Psoas muscle (tissue), 8 donors: Measurements from ENCODE around the gene DPT. TPM values are rescaled to one million over a fixed set of nuclear protein-coding genes. Genes with fewer than 3 reads are reported as not detected.

Experiments
- ATAC-seq, 4 donors: fragments of 200-7000 bp; cut with Tn5 transposase; one replicate each; pipeline ENCODE4 v1.9.1; 2020; ENCODE audit warnings: moderate library complexity in 3 of 4, mild to moderate bottlenecking in 2 of 4
- DNase-seq, 2 donors: peaks; one replicate each; pipeline ENCODE4 v3.0.0-alpha.2; 2020
- H3K27ac ChIP-seq: fragments of 200-600 bp; one replicate; pipeline ENCODE4 v1.8.0; 2022
- H3K27me3 ChIP-seq, 3 donors: fragments of 200-600 bp in 1 of 3; one replicate each; pipeline versions ENCODE4 v1.6.1 to v1.8.0; 2013 to 2022; ENCODE audit warnings: low read length in 2 of 3, mild to moderate bottlenecking in 2 of 3, moderate library complexity in 1 of 3; ENCODE audit not compliant: insufficient read depth in 3 of 3
- H3K36me3 ChIP-seq, 2 donors: fragments of 200-600 bp in 1 of 2; one replicate each; pipeline versions ENCODE4 v1.6.1 to v1.8.0; 2013 to 2022; ENCODE audit warnings: low read depth in 1 of 2, mild to moderate bottlenecking in 1 of 2, moderate library complexity in 1 of 2; ENCODE audit not compliant: insufficient read depth in 1 of 2
- H3K4me1 ChIP-seq: fragments of 200-600 bp; one replicate; pipeline ENCODE4 v1.8.0; 2022
- H3K4me3 ChIP-seq: fragments of 200-600 bp; one replicate; pipeline ENCODE4 v1.8.0; 2022; ENCODE audit warnings: mild to moderate bottlenecking
- H3K9me3 ChIP-seq: fragments of 200-600 bp; one replicate; pipeline ENCODE4 v1.8.0; 2022
- WGBS, 3 donors: extraction: QIAGEN DNeasy Blood & Tissue Kit; methylation state at CpG; one replicate each; pipeline versions ENCODE4 v1.1.6 to v1.1.7; 2013; 5-methylcytosine and 5-hydroxymethylcytosine counted together
- intact Hi-C, 2 donors: fragments of 100-400 bp; cut with DNase I; formaldehyde crosslinking; loops; one replicate each; pipeline versions ENCODE4 v1.11.0 to v1.14.2; 2022
- polyA plus RNA-seq, 3 donors: library from polyadenylated mRNA; stranded (reverse); fragments of 200-250 nt; gene quantifications; one replicate each; pipeline ENCODE4 v1.2.3, GENCODE V29; 2013
- total RNA-seq, 4 donors: library from RNA; stranded (reverse); fragmentation: NEBNext Ultra II Directional in 2 of 4; extraction: Animal tissue kit (Norgen Biotek cat#: 25700) in 2 of 4; gene quantifications; one replicate each; pipeline versions ENCODE4 v1.2.1 to v1.2.4, GENCODE V29; 2021 to 2023
- TF ChIP-seq, protein P1 (sequence below): fragments of 200-600 bp; IDR thresholded peaks from one replicate; pipeline ENCODE4 v1.8.0; 2022; ENCODE audit warnings: antibody characterized with exemption
- donor health status: healthy with polysubstance abuse.
- donor health status: DM: no; HTN: no; CAD: no; lungs with moderate emphysema.
- donor health status: Bipolar disorder and iron deficiency.
- donor health status: healthy.
- donor health status: DM: yes; HTN: yes; CAD: no.
- donor health status: DM: no; HTN: no; CAD: no.
- donor health status: DM: no; HTN: no; CAD: no.
- donor health status: DM: yes; HTN: yes; CAD: no.

DPT gene
- total and polyA plus RNA-seq, 7 donors, result 8.5 to 39.4 (median 9.3) TPM

DNA sequence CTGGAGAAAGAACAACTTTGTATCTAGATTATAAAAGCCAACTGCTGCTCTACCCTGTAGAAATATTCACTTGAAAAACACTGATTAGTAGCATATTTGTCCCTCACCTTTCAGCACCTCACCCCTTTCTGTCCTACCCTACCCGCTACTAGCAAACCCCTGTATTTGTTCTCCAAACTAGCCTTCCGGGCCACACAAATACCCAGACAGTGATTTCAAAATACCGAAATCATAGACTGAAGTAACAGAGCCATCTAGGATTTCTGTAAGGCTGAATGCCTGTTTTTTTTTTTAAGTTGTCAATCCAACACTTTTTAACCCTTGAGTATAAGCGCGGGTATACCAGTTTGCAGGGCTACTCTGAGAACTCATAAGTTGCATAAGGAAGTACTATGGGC lies 398 bp upstream of the DPT start:
- 56 to 81% (median 64%) methylated on average over 5 of the region's 5 CpGs for WGBS, 3 donors
- H3K9me3 ChIP-seq, result no peaks in the 10 kb centered on the region
- DNase-seq, result no peak
- peak overlapping the region; percentile 33 for H3K27ac ChIP-seq
- intact Hi-C loops, result loop anchor here in 1 of 2 donors (5.0 kb wide), 1 partner anchor 163 kb away; no protein-coding TSS in a partner anchor
- TF ChIP-seq, protein P1, sequence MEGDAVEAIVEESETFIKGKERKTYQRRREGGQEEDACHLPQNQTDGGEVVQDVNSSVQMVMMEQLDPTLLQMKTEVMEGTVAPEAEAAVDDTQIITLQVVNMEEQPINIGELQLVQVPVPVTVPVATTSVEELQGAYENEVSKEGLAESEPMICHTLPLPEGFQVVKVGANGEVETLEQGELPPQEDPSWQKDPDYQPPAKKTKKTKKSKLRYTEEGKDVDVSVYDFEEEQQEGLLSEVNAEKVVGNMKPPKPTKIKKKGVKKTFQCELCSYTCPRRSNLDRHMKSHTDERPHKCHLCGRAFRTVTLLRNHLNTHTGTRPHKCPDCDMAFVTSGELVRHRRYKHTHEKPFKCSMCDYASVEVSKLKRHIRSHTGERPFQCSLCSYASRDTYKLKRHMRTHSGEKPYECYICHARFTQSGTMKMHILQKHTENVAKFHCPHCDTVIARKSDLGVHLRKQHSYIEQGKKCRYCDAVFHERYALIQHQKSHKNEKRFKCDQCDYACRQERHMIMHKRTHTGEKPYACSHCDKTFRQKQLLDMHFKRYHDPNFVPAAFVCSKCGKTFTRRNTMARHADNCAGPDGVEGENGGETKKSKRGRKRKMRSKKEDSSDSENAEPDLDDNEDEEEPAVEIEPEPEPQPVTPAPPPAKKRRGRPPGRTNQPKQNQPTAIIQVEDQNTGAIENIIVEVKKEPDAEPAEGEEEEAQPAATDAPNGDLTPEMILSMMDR, result no peak
- ATAC-seq, result peak; percentile 18 to 55 (median 36)
- H3K27me3 ChIP-seq, result no peaks in the 10 kb centered on the region
- no peaks in the 10 kb centered on the region for H3K36me3 ChIP-seq
- peak overlapping the region; percentile 40 for H3K4me3 ChIP-seq
- peaks cover 12% of the 10 kb centered on the region for H3K4me1 ChIP-seq

DNA sequence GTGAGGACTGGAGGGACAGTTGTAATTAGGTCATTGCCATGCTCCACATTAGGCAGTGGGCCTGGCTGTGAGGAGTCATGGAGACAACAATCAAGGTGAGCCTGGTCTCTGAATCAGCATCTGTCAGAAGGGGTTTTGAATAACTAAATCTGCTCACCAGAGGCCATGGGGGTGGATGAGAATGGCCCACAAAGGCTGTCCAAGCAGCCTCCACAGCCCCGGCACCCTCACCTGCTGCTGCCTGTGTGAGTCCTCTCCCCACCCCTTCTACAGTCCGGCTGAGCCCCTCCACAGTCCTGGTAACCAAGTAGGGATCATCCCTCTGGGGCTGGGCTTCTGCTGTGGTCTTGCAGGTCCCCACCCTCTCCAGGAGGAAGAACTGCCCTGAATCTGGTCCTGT lies 2.3 kb downstream of the DPT start:
- Histone ChIP-seq H3K36me3 (no peaks in the 10 kb centered on the region), H3K27ac (no peak overlapping the region), H3K27me3 (no peaks in the 10 kb centered on the region), H3K4me3 (peak overlapping the region; percentile 17), H3K9me3 (no peaks in the 10 kb centered on the region), H3K4me1 (peaks cover 19% of the 10 kb centered on the region)
- DNase-seq (no peak), ATAC-seq (peak in 1 of 4 donors; percentile 11)
- WGBS, 3 donors, result 87 to 97% (median 88%) methylated on average over 2 of the region's 2 CpGs
- intact Hi-C loops, result loop anchor here in 1 of 2 donors (5.0 kb wide), 1 partner anchor 166 kb away; no protein-coding TSS in a partner anchor
- TF ChIP-seq, protein P1, result no peak

DNA sequence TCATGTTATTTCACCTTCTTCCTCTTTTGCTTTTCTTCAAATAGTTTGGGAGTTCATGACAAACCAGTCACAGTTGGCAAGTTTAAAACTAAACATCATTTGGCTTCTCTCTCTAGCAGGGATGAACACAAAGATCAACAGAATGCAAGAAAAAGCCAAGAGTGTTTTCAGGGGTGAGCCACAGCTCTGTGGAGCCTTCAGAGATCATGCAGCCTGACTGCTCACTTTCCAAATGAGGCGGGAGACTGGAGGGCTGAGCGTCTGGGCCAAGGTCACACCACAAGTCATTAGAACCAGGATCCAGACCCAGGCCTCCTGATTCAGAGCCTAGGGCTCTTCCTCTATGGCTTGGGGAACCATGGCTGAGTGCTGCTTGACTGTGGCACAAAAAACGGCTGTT lies 2.7 kb downstream of the DPT start:
- ATAC-seq (no peak), DNase-seq (no peak)
- Histone ChIP-seq H3K27ac (no peak overlapping the region), H3K9me3 (no peaks in the 10 kb centered on the region), H3K36me3 (no peaks in the 10 kb centered on the region), H3K27me3 (no peaks in the 10 kb centered on the region), H3K4me3 (peak overlapping the region; percentile 17), H3K4me1 (peaks cover 19% of the 10 kb centered on the region)
- 69 to 83% (median 82%) methylated on average over 3 of the region's 3 CpGs for WGBS, 3 donors
- TF ChIP-seq, protein P1, result no peak
- intact Hi-C loops, result loop anchor here in 1 of 2 donors (5.0 kb wide), 1 partner anchor 166 kb away; no protein-coding TSS in a partner anchor

DNA sequence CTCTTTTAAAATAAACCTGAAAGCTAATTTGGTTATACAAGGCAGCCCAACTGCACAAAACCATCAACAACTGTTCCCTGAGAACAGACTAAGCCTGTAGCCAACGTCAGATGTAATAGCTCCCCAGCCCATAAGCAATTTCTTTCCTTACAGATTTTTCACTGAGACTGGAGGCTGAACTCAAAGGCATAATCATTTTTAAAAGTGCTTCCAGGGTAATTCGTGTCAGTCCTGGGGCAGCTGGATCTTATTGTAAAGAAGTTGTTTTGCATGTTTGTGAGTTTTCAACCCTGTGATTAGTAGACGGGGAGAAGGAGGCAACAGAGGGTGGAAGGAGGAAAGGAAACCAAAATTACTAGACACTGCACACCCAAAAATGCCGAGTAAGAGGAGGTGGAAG lies 3.2 kb downstream of the DPT start:
- 69 to 75% (median 75%) methylated on average over 4 of the region's 4 CpGs for WGBS, 3 donors
- Histone ChIP-seq H3K27ac (no peak overlapping the region), H3K9me3 (no peaks in the 10 kb centered on the region), H3K4me1 (peaks cover 19% of the 10 kb centered on the region), H3K4me3 (peak overlapping the region; percentile 17), H3K36me3 (no peaks in the 10 kb centered on the region), H3K27me3 (no peaks in the 10 kb centered on the region)
- intact Hi-C loops, result loop anchor here in 1 of 2 donors (5.0 kb wide), 1 partner anchor 166 kb away; no protein-coding TSS in a partner anchor
- no peak for DNase-seq
- ATAC-seq, result no peak
- TF ChIP-seq, protein P1, result no peak

DNA sequence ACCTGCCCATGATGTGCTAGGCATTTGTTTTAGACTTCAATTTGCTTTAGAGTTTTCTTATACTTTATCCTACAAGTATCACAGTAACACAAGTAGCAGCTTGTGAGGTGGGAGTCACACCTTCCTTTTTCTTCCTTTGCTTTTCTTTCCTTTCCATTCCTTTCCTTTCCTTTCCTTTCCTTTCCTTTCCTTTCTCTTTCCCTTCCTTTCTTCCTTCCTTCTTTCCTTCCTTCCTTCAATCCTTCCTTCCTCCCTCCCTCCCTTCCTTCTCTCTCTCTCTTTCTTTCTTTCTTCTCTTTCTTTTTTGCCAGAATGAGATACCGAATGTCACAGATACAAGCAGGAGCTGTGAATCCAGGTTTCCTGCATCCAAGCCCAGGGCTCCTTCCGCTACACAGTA lies 3.9 kb downstream of the DPT start:
- WGBS, 3 donors, result 94 to 97% (median 96%) methylated on average over 2 of the region's 2 CpGs
- TF ChIP-seq, protein P1, result no peak
- Histone ChIP-seq H3K4me3 (no peak overlapping the region), H3K4me1 (peaks cover 19% of the 10 kb centered on the region), H3K9me3 (no peaks in the 10 kb centered on the region), H3K27ac (no peak overlapping the region), H3K27me3 (no peaks in the 10 kb centered on the region), H3K36me3 (no peaks in the 10 kb centered on the region)
- intact Hi-C loops, result loop anchor here in 1 of 2 donors (5.0 kb wide), 1 partner anchor 167 kb away; no protein-coding TSS in a partner anchor
- DNase-seq (no peak), ATAC-seq (no peak)
